ENCODE data around the gene OPA3. TPM values are rescaled to one million over a fixed set of nuclear protein-coding genes. Genes with fewer than 3 reads are reported as not detected.

OPA3 gene
- total RNA-seq, 4 donors from 2014 or later, result 2.8 to 9.1 (median 5.1) TPM

- Histone ChIP-seq H3K27me3 (no peaks in the 10 kb centered on the region), H3K27ac (no peak overlapping the region), H3K9me3 (no peaks in the 10 kb centered on the region), H3K4me1 (no peaks in the 10 kb centered on the region), H3K36me3 (no peaks in the 10 kb centered on the region), H3K4me3 (no peak overlapping the region)
- no peak for DNase-seq
- intact Hi-C loops (cut with DNase I; ENCODE audit: low total_unique reads), result no loop called here
- TF ChIP-seq POLR2A (IDR thresholded peaks at IDR 0.05) (no peak), CTCF (IDR thresholded peaks at IDR 0.05) (no peak)
Measured at GRCh38 chr19:45564131-45564780, 20.3 kb downstream of the OPA3 start.

GRCh38 chr19:45560686-45561085 lies 23.9 kb downstream of the OPA3 start:
- no peak for DNase-seq
- H3K4me1 ChIP-seq, result no peaks in the 10 kb centered on the region
- H3K27ac ChIP-seq, result no peak overlapping the region
- no peaks in the 10 kb centered on the region for H3K9me3 ChIP-seq
- H3K4me3 ChIP-seq, result no peak overlapping the region
- TF ChIP-seq CTCF (IDR thresholded peaks at IDR 0.05), result no peak
- TF ChIP-seq POLR2A (IDR thresholded peaks at IDR 0.05), result no peak
- no peaks in the 10 kb centered on the region for H3K36me3 ChIP-seq
- intact Hi-C loops (cut with DNase I; ENCODE audit: low total_unique reads), result no loop called here
- H3K27me3 ChIP-seq, result no peaks in the 10 kb centered on the region

GRCh38 chr19:45560038-45560437 lies 24.6 kb downstream of the OPA3 start:
- intact Hi-C loops (cut with DNase I; ENCODE audit: low total_unique reads), result no loop called here
- no peaks in the 10 kb centered on the region for H3K27me3 ChIP-seq
- no peaks in the 10 kb centered on the region for H3K4me1 ChIP-seq
- no peaks in the 10 kb centered on the region for H3K36me3 ChIP-seq
- no peak overlapping the region for H3K4me3 ChIP-seq
- no peak for DNase-seq
- H3K27ac ChIP-seq, result no peak overlapping the region
- TF ChIP-seq CTCF (IDR thresholded peaks at IDR 0.05), result no peak
- TF ChIP-seq POLR2A (IDR thresholded peaks at IDR 0.05), result no peak
- no peaks in the 10 kb centered on the region for H3K9me3 ChIP-seq

GRCh38 chr19:45558399-45558878 lies 26.2 kb downstream of the OPA3 start:
- H3K36me3 ChIP-seq, result no peaks in the 10 kb centered on the region
- H3K4me1 ChIP-seq, result no peaks in the 10 kb centered on the region
- DNase-seq, result no peak
- no peak overlapping the region for H3K27ac ChIP-seq
- no peaks in the 10 kb centered on the region for H3K9me3 ChIP-seq
- intact Hi-C loops (cut with DNase I; ENCODE audit: low total_unique reads), result no loop called here
- H3K27me3 ChIP-seq, result no peaks in the 10 kb centered on the region
- H3K4me3 ChIP-seq, result no peak overlapping the region
- TF ChIP-seq POLR2A (IDR thresholded peaks at IDR 0.05) (no peak), CTCF (IDR thresholded peaks at IDR 0.05) (peak in 2 of 4 experiments; percentile 7 to 43)

- Histone ChIP-seq H3K27me3 (no peaks in the 10 kb centered on the region), H3K36me3 (no peaks in the 10 kb centered on the region), H3K4me3 (no peak overlapping the region), H3K9me3 (no peaks in the 10 kb centered on the region), H3K27ac (no peak overlapping the region), H3K4me1 (no peaks in the 10 kb centered on the region)
- no peak for DNase-seq
- no peak for TF ChIP-seq POLR2A (IDR thresholded peaks at IDR 0.05)
- TF ChIP-seq CTCF (IDR thresholded peaks at IDR 0.05), result no peak
- intact Hi-C loops (cut with DNase I; ENCODE audit: low total_unique reads), result no loop called here
Measured at GRCh38 chr19:45556835-45557234, 27.8 kb downstream of the OPA3 start.
